SK-N-SH treated with all-trans-retinoic acid at 6 μM for 48 hours (cell line): ENCODE data around the gene MS4A10.

ENCODE experiments used
- ATAC-seq: fragments of 200-7000 bp; cut with Tn5 transposase; 3 replicates; pipeline ENCODE4 v1.9.1; 2020; ENCODE audit warnings: mild to moderate bottlenecking, moderate library complexity
- ARNTL ChIP-seq: fragments of 450-650 bp; formaldehyde crosslinking; IDR thresholded peaks from 2 replicates; pipeline ENCODE4 v1.5.0; 2020; ENCODE audit warnings: low read depth, mild to moderate bottlenecking, moderate library complexity, borderline replicate concordance
- BACH2 ChIP-seq: fragments of 250-450 bp; sonication (Bioruptor Pico); IDR thresholded peaks from 2 replicates; pipeline ENCODE4 v1.9.0; 2021; ENCODE audit warnings: mild to moderate bottlenecking, borderline replicate concordance
- CREB5 ChIP-seq: fragments of 250-450 bp; sonication (Bioruptor Pico); IDR thresholded peaks from 2 replicates; pipeline ENCODE4 v1.5.1; 2020; ENCODE audit warnings: low read depth, mild to moderate bottlenecking, moderate library complexity
- CSDC2 ChIP-seq: fragments of 250-450 bp; sonication (Bioruptor Pico); IDR thresholded peaks from 2 replicates; pipeline ENCODE4 v1.5.0; 2020; ENCODE audit warnings: mild to moderate bottlenecking, moderate library complexity
- CSRNP3 ChIP-seq: fragments of 250-450 bp; sonication (Bioruptor Pico); IDR thresholded peaks from 2 replicates; pipeline ENCODE4 v1.5.1; 2021; ENCODE audit warnings: mild to moderate bottlenecking, moderate library complexity
- ESRRG ChIP-seq: fragments of 250-450 bp; sonication (Bioruptor Pico); IDR thresholded peaks from 2 replicates; pipeline ENCODE4 v1.6.1; 2021; ENCODE audit warnings: mild to moderate bottlenecking
- GLIS3 ChIP-seq: fragments of 250-450 bp; sonication (Bioruptor Pico); IDR thresholded peaks from 2 replicates; pipeline ENCODE4 v1.5.0; 2020; ENCODE audit warnings: mild to moderate bottlenecking, moderate library complexity
- ISL1 ChIP-seq: fragments of 250-450 bp; sonication (Bioruptor Pico); IDR thresholded peaks from 2 replicates; pipeline ENCODE4 v2.1.2; 2022; ENCODE audit warnings: mild to moderate bottlenecking, moderate library complexity
- OSR1 ChIP-seq: fragments of 250-450 bp; sonication (Bioruptor Pico); IDR thresholded peaks from 2 replicates; pipeline ENCODE4 v1.8.0; 2022; ENCODE audit warnings: moderate library complexity, mild to moderate bottlenecking, inconsistent platforms
- PPARA ChIP-seq: fragments of 250-450 bp; sonication (Bioruptor Pico); IDR thresholded peaks from 2 replicates; pipeline ENCODE4 v1.5.0; 2020; ENCODE audit warnings: mild to moderate bottlenecking, borderline replicate concordance
- RARB ChIP-seq: fragments of 250-450 bp; sonication (Bioruptor Pico); IDR thresholded peaks from 2 replicates; pipeline ENCODE4 v1.8.0; 2021; ENCODE audit warnings: mild to moderate bottlenecking, moderate library complexity
- TCF4 ChIP-seq: fragments of 250-450 bp; sonication (Bioruptor Pico); IDR thresholded peaks from 2 replicates; pipeline ENCODE4 v1.8.0; 2021; ENCODE audit warnings: mild to moderate bottlenecking, moderate library complexity, borderline replicate concordance
- TOX ChIP-seq: fragments of 250-450 bp; sonication (Bioruptor Pico); IDR thresholded peaks from 2 replicates; pipeline ENCODE4 v1.8.0; 2021; ENCODE audit warnings: mild to moderate bottlenecking, moderate library complexity, borderline replicate concordance
- ZC3H10 ChIP-seq: fragments of 250-450 bp; sonication (Bioruptor Pico); IDR thresholded peaks from 2 replicates; pipeline ENCODE4 v1.5.1; 2021; ENCODE audit warnings: mild to moderate bottlenecking, moderate library complexity
- ZFP3 ChIP-seq: fragments of 250-450 bp; sonication (Bioruptor Pico); IDR thresholded peaks from 2 replicates; pipeline ENCODE4 v1.5.0; 2020; ENCODE audit warnings: mild to moderate bottlenecking, moderate library complexity
- ZFP30 ChIP-seq: fragments of 450-650 bp; formaldehyde crosslinking; IDR thresholded peaks from 2 replicates; pipeline ENCODE4 v1.5.0; 2022; ENCODE audit warnings: mild to moderate bottlenecking, moderate library complexity
- ZNF565 ChIP-seq: fragments of 450-650 bp; formaldehyde crosslinking; conservative IDR thresholded peaks from 2 replicates; pipeline ENCODE4 v1.5.0; 2020; ENCODE audit warnings: low read depth, mild to moderate bottlenecking, moderate library complexity
- ZNF70 ChIP-seq: fragments of 450-650 bp; formaldehyde crosslinking; IDR thresholded peaks from 2 replicates; pipeline ENCODE4 v1.5.0; 2020; ENCODE audit warnings: mild to moderate bottlenecking, moderate library complexity
- ZNF8 ChIP-seq: fragments of 450-650 bp; formaldehyde crosslinking; IDR thresholded peaks from 2 replicates; pipeline ENCODE4 v1.5.0; 2020; ENCODE audit warnings: mild to moderate bottlenecking, moderate library complexity
- TF ChIP-seq, protein P1 (sequence below): fragments of 250-450 bp; sonication (Bioruptor Pico); IDR thresholded peaks from 2 replicates; pipeline ENCODE4 v1.5.0; 2020; ENCODE audit warnings: mild to moderate bottlenecking, moderate library complexity
- TF ChIP-seq, protein P2 (sequence below): fragments of 250-450 bp; sonication (Bioruptor Pico); IDR thresholded peaks from 2 replicates; pipeline ENCODE4 v1.8.0; 2020; ENCODE audit warnings: mild to moderate bottlenecking, moderate library complexity, borderline replicate concordance
- TF ChIP-seq, protein P3 (sequence below): fragments of 250-450 bp; sonication (Bioruptor Pico); IDR thresholded peaks from 2 replicates; pipeline ENCODE4 v1.8.0; 2021; ENCODE audit warnings: low read depth, mild to moderate bottlenecking, moderate library complexity, borderline replicate concordance

MS4A10 gene

DNA sequence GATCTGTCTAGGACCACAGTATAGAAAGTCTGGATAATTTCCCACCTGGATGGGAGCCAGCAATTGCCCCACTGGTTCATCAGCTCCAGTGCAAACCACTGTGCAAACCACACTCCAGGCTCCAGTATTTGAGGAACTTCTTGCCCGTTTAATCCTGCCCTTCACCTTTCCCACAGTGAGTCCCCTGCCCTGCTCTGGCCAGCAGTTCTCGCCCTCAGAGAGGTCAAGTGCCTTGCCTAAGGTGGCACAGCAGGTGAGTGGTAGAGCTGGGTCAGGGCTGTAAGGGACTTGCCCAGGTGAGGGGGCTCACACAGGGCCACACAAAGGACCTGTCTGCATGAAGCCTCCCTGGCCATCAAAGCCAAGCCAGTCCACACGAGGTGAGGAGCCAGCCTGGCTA is 24.1 kb downstream of the MS4A10 start:
- no peak for TF ChIP-seq TOX (CRISPR knock-in tag)
- no peak for TF ChIP-seq OSR1 (CRISPR knock-in tag)
- no peak for TF ChIP-seq ZNF8 (CRISPR knock-in tag)
- no peak for TF ChIP-seq CSDC2 (CRISPR knock-in tag)
- TF ChIP-seq ESRRG (CRISPR knock-in tag), result no peak
- TF ChIP-seq BACH2, result no peak

GRCh38 chr11:60809691-60810090 is 24.6 kb downstream of the MS4A10 start:
- no peak for TF ChIP-seq CSDC2 (CRISPR knock-in tag)
- ATAC-seq, result no peak

More for the DNA sequence above, 24.1 kb downstream of the MS4A10 start:
- ATAC-seq, result no peak

DNA sequence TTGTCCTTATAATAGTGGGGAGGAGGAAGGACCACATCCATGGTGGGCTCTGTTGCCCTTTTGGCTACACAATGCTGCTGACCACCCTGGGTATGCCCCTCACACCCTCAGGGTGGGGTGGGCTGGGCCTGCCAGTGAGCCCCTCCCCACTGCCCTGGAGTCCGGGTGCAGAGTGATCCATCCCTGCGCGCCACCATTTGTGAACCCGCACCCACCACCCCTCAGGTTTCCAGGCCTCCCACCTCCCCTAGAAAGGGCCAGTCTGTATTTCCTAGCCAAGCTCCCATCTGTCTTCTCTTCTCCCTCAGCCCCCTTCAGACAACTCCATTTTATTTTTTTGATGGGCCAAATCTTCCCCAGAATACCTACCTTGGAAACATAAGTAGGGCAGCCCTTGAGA is 25.0 kb downstream of the MS4A10 start:
- ATAC-seq, result no peak
- TF ChIP-seq ZNF565 (CRISPR knock-in tag) (no peak), CREB5 (CRISPR knock-in tag) (no peak), ZC3H10 (no peak), TOX (CRISPR knock-in tag) (no peak), RARB (CRISPR knock-in tag) (no peak), ZFP30 (CRISPR knock-in tag) (no peak), ESRRG (CRISPR knock-in tag) (no peak), GLIS3 (no peak), ARNTL (CRISPR knock-in tag) (no peak), ISL1 (no peak), PPARA (CRISPR knock-in tag) (no peak), OSR1 (CRISPR knock-in tag) (no peak), ZNF8 (CRISPR knock-in tag) (no peak), TCF4 (CRISPR knock-in tag) (no peak), ZFP3 (CRISPR knock-in tag) (no peak), CSRNP3 (no peak)
- TF ChIP-seq, protein P1, sequence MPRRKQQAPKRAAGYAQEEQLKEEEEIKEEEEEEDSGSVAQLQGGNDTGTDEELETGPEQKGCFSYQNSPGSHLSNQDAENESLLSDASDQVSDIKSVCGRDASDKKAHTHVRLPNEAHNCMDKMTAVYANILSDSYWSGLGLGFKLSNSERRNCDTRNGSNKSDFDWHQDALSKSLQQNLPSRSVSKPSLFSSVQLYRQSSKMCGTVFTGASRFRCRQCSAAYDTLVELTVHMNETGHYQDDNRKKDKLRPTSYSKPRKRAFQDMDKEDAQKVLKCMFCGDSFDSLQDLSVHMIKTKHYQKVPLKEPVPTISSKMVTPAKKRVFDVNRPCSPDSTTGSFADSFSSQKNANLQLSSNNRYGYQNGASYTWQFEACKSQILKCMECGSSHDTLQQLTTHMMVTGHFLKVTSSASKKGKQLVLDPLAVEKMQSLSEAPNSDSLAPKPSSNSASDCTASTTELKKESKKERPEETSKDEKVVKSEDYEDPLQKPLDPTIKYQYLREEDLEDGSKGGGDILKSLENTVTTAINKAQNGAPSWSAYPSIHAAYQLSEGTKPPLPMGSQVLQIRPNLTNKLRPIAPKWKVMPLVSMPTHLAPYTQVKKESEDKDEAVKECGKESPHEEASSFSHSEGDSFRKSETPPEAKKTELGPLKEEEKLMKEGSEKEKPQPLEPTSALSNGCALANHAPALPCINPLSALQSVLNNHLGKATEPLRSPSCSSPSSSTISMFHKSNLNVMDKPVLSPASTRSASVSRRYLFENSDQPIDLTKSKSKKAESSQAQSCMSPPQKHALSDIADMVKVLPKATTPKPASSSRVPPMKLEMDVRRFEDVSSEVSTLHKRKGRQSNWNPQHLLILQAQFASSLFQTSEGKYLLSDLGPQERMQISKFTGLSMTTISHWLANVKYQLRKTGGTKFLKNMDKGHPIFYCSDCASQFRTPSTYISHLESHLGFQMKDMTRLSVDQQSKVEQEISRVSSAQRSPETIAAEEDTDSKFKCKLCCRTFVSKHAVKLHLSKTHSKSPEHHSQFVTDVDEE (CRISPR knock-in tag), result no peak
- TF ChIP-seq, protein P2, sequence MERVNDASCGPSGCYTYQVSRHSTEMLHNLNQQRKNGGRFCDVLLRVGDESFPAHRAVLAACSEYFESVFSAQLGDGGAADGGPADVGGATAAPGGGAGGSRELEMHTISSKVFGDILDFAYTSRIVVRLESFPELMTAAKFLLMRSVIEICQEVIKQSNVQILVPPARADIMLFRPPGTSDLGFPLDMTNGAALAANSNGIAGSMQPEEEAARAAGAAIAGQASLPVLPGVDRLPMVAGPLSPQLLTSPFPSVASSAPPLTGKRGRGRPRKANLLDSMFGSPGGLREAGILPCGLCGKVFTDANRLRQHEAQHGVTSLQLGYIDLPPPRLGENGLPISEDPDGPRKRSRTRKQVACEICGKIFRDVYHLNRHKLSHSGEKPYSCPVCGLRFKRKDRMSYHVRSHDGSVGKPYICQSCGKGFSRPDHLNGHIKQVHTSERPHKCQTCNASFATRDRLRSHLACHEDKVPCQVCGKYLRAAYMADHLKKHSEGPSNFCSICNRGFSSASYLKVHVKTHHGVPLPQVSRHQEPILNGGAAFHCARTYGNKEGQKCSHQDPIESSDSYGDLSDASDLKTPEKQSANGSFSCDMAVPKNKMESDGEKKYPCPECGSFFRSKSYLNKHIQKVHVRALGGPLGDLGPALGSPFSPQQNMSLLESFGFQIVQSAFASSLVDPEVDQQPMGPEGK (CRISPR knock-in tag), result no peak

DNA sequence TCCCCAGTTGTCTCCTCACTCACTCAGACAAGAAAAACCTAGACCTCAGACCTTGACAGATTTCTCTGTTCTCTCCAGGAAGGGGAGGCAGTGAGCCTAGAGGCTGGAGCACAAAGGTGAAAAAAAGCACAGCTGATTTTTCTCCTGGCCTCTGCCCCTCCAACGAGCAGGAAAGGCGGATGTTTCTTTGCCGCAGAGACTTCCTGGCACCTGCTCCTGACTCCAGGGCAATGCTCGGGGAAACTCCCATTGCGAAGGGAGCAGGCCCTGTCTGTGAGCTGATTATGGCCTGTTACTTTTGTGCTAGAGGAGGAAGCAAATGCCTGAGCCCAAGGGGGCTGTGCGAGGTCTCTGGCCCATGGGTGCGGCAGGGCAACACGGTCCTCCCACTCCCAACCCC is 25.4 kb downstream of the MS4A10 start:
- TF ChIP-seq, protein P2 (CRISPR knock-in tag), result no peak
- TF ChIP-seq ESRRG (CRISPR knock-in tag) (no peak), OSR1 (CRISPR knock-in tag) (no peak), ZNF70 (CRISPR knock-in tag) (no peak), GLIS3 (no peak), ZC3H10 (no peak), ARNTL (CRISPR knock-in tag) (no peak), RARB (CRISPR knock-in tag) (no peak), CSDC2 (CRISPR knock-in tag) (no peak)
- TF ChIP-seq, protein P3, sequence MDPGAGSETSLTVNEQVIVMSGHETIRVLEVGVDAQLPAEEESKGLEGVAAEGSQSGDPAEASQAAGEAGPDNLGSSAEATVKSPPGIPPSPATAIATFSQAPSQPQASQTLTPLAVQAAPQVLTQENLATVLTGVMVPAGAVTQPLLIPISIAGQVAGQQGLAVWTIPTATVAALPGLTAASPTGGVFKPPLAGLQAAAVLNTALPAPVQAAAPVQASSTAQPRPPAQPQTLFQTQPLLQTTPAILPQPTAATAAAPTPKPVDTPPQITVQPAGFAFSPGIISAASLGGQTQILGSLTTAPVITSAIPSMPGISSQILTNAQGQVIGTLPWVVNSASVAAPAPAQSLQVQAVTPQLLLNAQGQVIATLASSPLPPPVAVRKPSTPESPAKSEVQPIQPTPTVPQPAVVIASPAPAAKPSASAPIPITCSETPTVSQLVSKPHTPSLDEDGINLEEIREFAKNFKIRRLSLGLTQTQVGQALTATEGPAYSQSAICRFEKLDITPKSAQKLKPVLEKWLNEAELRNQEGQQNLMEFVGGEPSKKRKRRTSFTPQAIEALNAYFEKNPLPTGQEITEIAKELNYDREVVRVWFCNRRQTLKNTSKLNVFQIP (CRISPR knock-in tag), result no peak
- TF ChIP-seq, protein P1 (CRISPR knock-in tag), result no peak
- no peak for ATAC-seq
